ENCODE measurements around the gene JAKMIP3. TPM values are rescaled to one million over a fixed set of nuclear protein-coding genes. Genes with fewer than 3 reads are reported as not detected.

JAKMIP3 gene
- total RNA-seq, 2 experiments from 2014 or later: 0.18 to 0.31 TPM

DNA sequence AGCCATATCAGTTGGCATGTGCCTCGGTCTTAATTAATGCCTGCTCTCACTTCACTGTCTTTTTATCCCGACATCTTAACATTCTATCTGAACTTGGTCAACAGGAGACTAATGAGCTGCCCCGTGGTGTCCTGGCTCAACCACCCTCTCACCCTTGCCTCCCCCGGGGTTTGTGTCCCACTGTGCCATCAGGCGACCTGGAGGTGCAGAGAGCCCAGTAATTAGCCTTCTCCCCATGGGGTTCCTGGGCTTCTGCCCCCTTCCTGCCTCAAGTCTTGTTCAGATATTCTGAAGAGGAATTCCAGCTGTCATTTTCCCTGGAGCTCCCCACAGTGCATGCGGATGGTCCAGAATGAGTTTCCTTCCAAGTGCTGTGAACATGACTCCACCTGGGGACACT is 10.1 kb upstream of the JAKMIP3 start:
- intact Hi-C loops (cut with micrococcal nuclease): no loop called here
- Mint-ChIP-seq H3K4me3 (no peak overlapping the region), H3K27me3 (peaks cover 10% of the 10 kb centered on the region), H3K4me1 (ENCODE audit: low read depth) (no peaks in the 10 kb centered on the region), H3K36me3 (ENCODE audit: low read depth) (no peaks in the 10 kb centered on the region), H3K9me3 (peaks cover 15% of the 10 kb centered on the region), H3K27ac (no peak overlapping the region)
- TF ChIP-seq, protein P1, sequence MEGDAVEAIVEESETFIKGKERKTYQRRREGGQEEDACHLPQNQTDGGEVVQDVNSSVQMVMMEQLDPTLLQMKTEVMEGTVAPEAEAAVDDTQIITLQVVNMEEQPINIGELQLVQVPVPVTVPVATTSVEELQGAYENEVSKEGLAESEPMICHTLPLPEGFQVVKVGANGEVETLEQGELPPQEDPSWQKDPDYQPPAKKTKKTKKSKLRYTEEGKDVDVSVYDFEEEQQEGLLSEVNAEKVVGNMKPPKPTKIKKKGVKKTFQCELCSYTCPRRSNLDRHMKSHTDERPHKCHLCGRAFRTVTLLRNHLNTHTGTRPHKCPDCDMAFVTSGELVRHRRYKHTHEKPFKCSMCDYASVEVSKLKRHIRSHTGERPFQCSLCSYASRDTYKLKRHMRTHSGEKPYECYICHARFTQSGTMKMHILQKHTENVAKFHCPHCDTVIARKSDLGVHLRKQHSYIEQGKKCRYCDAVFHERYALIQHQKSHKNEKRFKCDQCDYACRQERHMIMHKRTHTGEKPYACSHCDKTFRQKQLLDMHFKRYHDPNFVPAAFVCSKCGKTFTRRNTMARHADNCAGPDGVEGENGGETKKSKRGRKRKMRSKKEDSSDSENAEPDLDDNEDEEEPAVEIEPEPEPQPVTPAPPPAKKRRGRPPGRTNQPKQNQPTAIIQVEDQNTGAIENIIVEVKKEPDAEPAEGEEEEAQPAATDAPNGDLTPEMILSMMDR (IDR thresholded peaks at IDR 0.05): no peak
- no peak for ATAC-seq
- ChIA-PET CTCF (no interaction called here), POLR2A (no interaction called here)
- no peak for DNase-seq

DNA sequence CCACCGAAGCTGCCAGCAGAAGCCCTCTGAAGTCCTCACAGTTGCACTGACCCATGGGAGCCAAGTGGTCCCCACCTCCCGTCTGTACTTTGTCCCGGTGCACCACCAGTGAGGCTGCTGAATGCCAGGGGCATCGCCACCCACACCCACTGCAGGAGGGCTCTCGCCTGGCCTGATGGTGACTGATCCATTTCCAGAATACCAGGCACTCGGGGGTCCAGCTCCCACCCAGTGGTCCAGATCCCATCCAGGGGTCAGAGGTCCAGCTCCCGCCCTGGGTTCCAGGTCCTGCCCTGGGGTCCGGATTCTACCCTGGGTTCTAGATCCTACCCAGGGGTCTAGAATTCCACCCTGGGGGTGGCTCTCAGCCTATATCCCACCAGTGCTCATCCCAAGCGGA is 9.1 kb upstream of the JAKMIP3 start:
- H3K9me3 Mint-ChIP-seq: peaks cover 15% of the 10 kb centered on the region
- H3K36me3 Mint-ChIP-seq (ENCODE audit: low read depth): no peaks in the 10 kb centered on the region
- intact Hi-C loops (cut with micrococcal nuclease): no loop called here
- ATAC-seq (no peak), DNase-seq (no peak)
- no peak overlapping the region for H3K27ac Mint-ChIP-seq
- no peak overlapping the region for H3K4me3 Mint-ChIP-seq
- TF ChIP-seq, protein P1 (IDR thresholded peaks at IDR 0.05): no peak
- CTCF ChIA-PET: no interaction called here
- peaks cover 13% of the 10 kb centered on the region for H3K27me3 Mint-ChIP-seq
- POLR2A ChIA-PET: no interaction called here
- no peaks in the 10 kb centered on the region for H3K4me1 Mint-ChIP-seq (ENCODE audit: low read depth)

DNA sequence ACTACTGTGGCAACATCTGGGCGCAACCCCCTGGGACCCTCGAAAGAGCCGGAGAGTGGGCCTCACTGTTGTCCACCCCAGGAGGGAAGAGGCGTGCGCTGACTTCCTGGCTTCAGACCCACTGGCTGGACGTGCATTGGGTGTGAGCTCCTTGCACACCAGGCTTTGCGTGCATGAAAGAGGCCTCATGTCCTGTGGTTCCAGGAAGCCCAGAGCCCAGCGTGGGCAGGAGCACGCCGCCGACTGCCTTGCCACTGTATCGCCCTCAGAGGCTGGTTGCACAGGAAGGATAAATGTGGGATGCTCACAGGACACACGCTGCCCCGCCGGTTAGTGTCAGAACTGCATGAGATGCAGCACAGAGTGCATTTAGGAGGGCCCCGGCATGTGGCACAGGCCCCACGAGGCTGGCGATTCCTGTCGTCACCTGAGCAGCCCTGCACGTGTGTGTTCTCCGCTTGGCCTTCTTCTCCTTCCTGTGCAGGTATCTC is 8.5 kb upstream of the JAKMIP3 start:
- H3K27me3 Mint-ChIP-seq: peaks cover 11% of the 10 kb centered on the region
- CTCF ChIA-PET: no interaction called here
- no peaks in the 10 kb centered on the region for H3K4me1 Mint-ChIP-seq (ENCODE audit: low read depth)
- TF ChIP-seq, protein P1 (IDR thresholded peaks at IDR 0.05): no peak
- no peak overlapping the region for H3K4me3 Mint-ChIP-seq
- no peak for ATAC-seq
- peaks cover 12% of the 10 kb centered on the region for H3K9me3 Mint-ChIP-seq
- no peaks in the 10 kb centered on the region for H3K36me3 Mint-ChIP-seq (ENCODE audit: low read depth)
- DNase-seq: no peak
- H3K27ac Mint-ChIP-seq: no peak overlapping the region
- intact Hi-C loops (cut with micrococcal nuclease): no loop called here
- POLR2A ChIA-PET: no interaction called here

DNA sequence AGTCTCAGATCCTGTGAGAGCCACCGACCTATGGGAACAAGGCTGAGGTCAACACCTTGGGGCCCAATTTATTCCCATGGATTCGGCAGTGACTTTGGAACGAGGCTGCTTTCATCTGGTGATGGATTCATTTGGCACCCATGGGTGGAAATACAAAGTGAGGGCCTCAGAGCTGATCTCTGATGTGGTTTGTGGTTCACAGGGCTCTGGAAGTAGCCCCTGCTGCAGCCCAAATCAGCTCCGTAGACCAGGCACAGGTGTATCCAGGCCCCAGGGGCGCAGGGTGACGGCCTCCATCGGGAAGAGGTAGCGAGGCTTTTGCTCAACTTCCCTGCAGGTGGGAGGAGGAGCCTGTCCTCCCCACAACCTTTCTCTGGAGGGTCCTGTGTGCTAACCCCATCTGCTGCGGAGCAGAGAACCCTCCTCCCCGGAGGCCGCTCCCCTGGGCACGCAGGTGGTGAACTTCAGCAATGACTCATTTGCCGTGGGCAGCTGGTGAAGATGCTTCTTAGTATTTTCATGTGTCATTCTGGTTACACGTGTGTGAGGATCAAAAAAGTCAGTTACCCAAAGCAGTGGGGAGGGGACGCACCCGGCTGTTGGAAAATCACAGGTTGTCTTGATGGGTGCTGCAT is 7.5 kb upstream of the JAKMIP3 start:
- Mint-ChIP-seq H3K27me3 (peaks cover 11% of the 10 kb centered on the region), H3K9me3 (peaks cover 4% of the 10 kb centered on the region), H3K27ac (no peak overlapping the region), H3K4me3 (no peak overlapping the region), H3K36me3 (ENCODE audit: low read depth) (no peaks in the 10 kb centered on the region), H3K4me1 (ENCODE audit: low read depth) (no peaks in the 10 kb centered on the region)
- TF ChIP-seq, protein P1 (IDR thresholded peaks at IDR 0.05): no peak
- ChIA-PET POLR2A (no interaction called here), CTCF (interaction anchor here (0.6 kb wide), 1 partner anchor 16 kb away, joined by 3 read pairs; no protein-coding TSS in a partner anchor)
- DNase-seq (peak; percentile 63), ATAC-seq (peak; percentile 82)
- intact Hi-C loops (cut with micrococcal nuclease): no loop called here

DNA sequence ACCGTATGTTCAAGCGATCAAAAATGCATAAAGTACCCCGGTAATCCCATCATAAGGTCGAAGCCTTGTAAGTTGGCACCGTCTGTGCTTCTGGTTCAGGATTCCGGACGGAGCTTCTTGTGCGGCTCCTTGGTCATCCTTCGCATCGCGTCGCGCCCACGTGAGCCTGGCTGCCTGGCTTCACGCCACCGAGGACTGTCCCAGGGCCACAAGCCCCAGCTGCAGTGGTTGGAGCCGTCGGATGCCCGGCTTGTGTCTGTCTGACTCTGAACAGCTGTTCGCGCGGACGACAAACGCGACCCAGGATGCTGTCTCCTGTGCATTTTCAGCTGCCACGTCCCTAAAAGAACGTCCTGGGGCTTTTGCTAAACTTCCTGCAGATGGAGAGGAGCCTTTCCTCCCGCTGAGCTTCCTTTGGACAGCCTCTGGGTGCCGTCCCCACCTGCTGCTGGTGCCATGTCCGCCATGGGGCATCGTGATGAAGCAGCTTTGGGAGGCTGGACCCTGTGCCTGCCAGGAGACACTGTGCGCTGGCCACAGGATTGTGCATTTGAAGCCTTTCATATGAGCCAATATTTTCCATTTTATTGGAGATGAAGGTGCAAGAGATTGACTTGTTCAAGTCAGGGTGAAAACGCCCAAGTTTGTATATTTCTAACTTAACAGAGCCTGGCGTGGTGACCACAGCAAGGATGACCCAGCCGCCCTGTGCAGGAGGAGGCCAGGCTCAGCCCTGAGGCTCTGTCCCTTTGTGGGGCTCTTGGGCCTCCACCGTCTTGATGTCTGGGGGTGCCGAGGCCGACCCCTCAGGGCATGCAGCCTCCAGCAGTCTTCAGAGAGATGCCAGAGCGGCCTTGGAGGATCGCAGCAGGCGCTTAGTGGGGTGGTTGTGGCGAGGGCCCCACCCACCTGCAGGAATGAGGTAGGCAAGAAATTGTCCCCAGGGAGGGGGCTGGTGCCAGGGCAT is 6.7 kb upstream of the JAKMIP3 start:
- Mint-ChIP-seq H3K27me3 (peaks cover 11% of the 10 kb centered on the region), H3K4me3 (no peak overlapping the region), H3K9me3 (no peaks in the 10 kb centered on the region), H3K27ac (no peak overlapping the region), H3K36me3 (ENCODE audit: low read depth) (no peaks in the 10 kb centered on the region), H3K4me1 (ENCODE audit: low read depth) (no peaks in the 10 kb centered on the region)
- TF ChIP-seq, protein P1 (IDR thresholded peaks at IDR 0.05): no peak
- POLR2A ChIA-PET: no interaction called here
- intact Hi-C loops (cut with micrococcal nuclease): no loop called here
- CTCF ChIA-PET: interaction anchor here (0.6 kb wide), 1 partner anchor 15 kb away, joined by 3 read pairs; no protein-coding TSS in a partner anchor
- ATAC-seq (no peak), DNase-seq (no peak)
